KOPT-K1 (cell line): ENCODE measurements around the gene AUH.

ENCODE experiments used
- H3K27ac ChIP-seq: fragments of 200-600 bp; sonication (generic); 2 replicates; pipeline ENCODE4 v1.5.1; 2016; ENCODE audit warnings: antibody characterized with exemption, mild to moderate bottlenecking, low read depth, low read length; ENCODE audit not compliant: poor library complexity, severe bottlenecking
- H3K36me3 ChIP-seq: fragments of 200-600 bp; sonication (generic); 2 replicates; pipeline ENCODE4 v1.5.1; 2017; ENCODE audit warnings: antibody characterized with exemption, mild to moderate bottlenecking, low read length, moderate library complexity; ENCODE audit not compliant: insufficient read depth
- H3K9me3 ChIP-seq: fragments of 200-600 bp; sonication (generic); 2 replicates; pipeline ENCODE4 v1.5.1; 2017; ENCODE audit warnings: antibody characterized with exemption, low read length, mild to moderate bottlenecking; ENCODE audit not compliant: insufficient read depth, poor library complexity, severe bottlenecking

Gene AUH

GRCh38 chr9:91303741-91304415 lies 57.8 kb downstream of the AUH start:
- Histone ChIP-seq H3K36me3 (no peaks in the 10 kb centered on the region), H3K9me3 (no peaks in the 10 kb centered on the region), H3K27ac (no peak overlapping the region)

- Histone ChIP-seq H3K27ac (no peak overlapping the region), H3K9me3 (no peaks in the 10 kb centered on the region)
Measured at GRCh38 chr9:91302831-91303230, 58.9 kb downstream of the AUH start.

GRCh38 chr9:91301161-91301560 lies 60.6 kb downstream of the AUH start:
- H3K36me3 ChIP-seq = 0 out of 2 replicates have a peak, but pooled peaks cover 9% of the 10 kb centered on the region
- no peaks in the 10 kb centered on the region for H3K9me3 ChIP-seq

More at GRCh38 chr9:91302831-91303230, 58.9 kb downstream of the AUH start:
- H3K36me3 ChIP-seq = no peaks in the 10 kb centered on the region

GRCh38 chr9:91298311-91298710 lies 63.4 kb downstream of the AUH start:
- no peak overlapping the region for H3K27ac ChIP-seq
- peaks cover 30% of the 10 kb centered on the region; the same call in 1 of the 2 replicates for H3K36me3 ChIP-seq

More at GRCh38 chr9:91301161-91301560, 60.6 kb downstream of the AUH start:
- no peak overlapping the region for H3K27ac ChIP-seq

GRCh38 chr9:91297306-91297705 lies 64.4 kb downstream of the AUH start:
- H3K27ac ChIP-seq = no peak overlapping the region
- peaks cover 37% of the 10 kb centered on the region; the same call in 1 of the 2 replicates for H3K36me3 ChIP-seq
- no peaks in the 10 kb centered on the region for H3K9me3 ChIP-seq

More at GRCh38 chr9:91298311-91298710, 63.4 kb downstream of the AUH start:
- no peaks in the 10 kb centered on the region for H3K9me3 ChIP-seq

GRCh38 chr9:91296354-91296753 lies 65.4 kb downstream of the AUH start:
- H3K27ac ChIP-seq = no peak overlapping the region
- H3K36me3 ChIP-seq = peaks cover 37% of the 10 kb centered on the region; the same call in 1 of the 2 replicates
- no peaks in the 10 kb centered on the region for H3K9me3 ChIP-seq

GRCh38 chr9:91295357-91295756 lies 66.4 kb downstream of the AUH start:
- H3K27ac ChIP-seq = no peak overlapping the region
- H3K36me3 ChIP-seq = peaks cover 37% of the 10 kb centered on the region; the same call in 1 of the 2 replicates
- H3K9me3 ChIP-seq = no peaks in the 10 kb centered on the region

- Histone ChIP-seq H3K27ac (no peak overlapping the region), H3K9me3 (no peaks in the 10 kb centered on the region), H3K36me3 (peaks cover 35% of the 10 kb centered on the region; the same call in 1 of the 2 replicates)
Measured at GRCh38 chr9:91291866-91292265, 69.9 kb downstream of the AUH start.

- Histone ChIP-seq H3K9me3 (no peaks in the 10 kb centered on the region), H3K36me3 (peaks cover 15% of the 10 kb centered on the region; the same call in 1 of the 2 replicates), H3K27ac (no peak overlapping the region)
Measured at GRCh38 chr9:91289244-91289643, 72.5 kb downstream of the AUH start.

- H3K27ac ChIP-seq = no peak overlapping the region
- H3K36me3 ChIP-seq = no peaks in the 10 kb centered on the region; the same call in 1 of the 2 replicates
- H3K9me3 ChIP-seq = no peaks in the 10 kb centered on the region
Measured at GRCh38 chr9:91285729-91286353, 75.9 kb downstream of the AUH start.

- no peaks in the 10 kb centered on the region for H3K9me3 ChIP-seq
Measured at GRCh38 chr9:91282292-91282691, 79.4 kb downstream of the AUH start.

GRCh38 chr9:91279296-91280204 lies 82.2 kb downstream of the AUH start:
- Histone ChIP-seq H3K27ac (no peak overlapping the region), H3K9me3 (no peaks in the 10 kb centered on the region), H3K36me3 (no peaks in the 10 kb centered on the region)

More at GRCh38 chr9:91282292-91282691, 79.4 kb downstream of the AUH start:
- Histone ChIP-seq H3K27ac (no peak overlapping the region), H3K36me3 (no peaks in the 10 kb centered on the region)

- Histone ChIP-seq H3K9me3 (no peaks in the 10 kb centered on the region), H3K36me3 (no peaks in the 10 kb centered on the region), H3K27ac (no peak overlapping the region)
Measured at GRCh38 chr9:91276513-91276912, 85.2 kb downstream of the AUH start.

GRCh38 chr9:91275655-91276054 lies 86.1 kb downstream of the AUH start:
- H3K36me3 ChIP-seq = no peaks in the 10 kb centered on the region
- no peaks in the 10 kb centered on the region for H3K9me3 ChIP-seq
- H3K27ac ChIP-seq = no peak overlapping the region
